ENCODE data around the gene MLH3. TPM values are rescaled to one million over a fixed set of nuclear protein-coding genes. Genes with fewer than 3 reads are reported as not detected.
A peak's percentile ranks its signal among the peaks of the same experiment; 100 is the strongest.

The MLH3 gene
- total and polyA plus RNA-seq, 2 experiments from 2014 or later: 10.8 to 12.3 TPM

- Histone ChIP-seq H3K27me3 (replicated peaks; ENCODE audit: insufficient read depth) (no peaks in the 10 kb centered on the region), H3F3A (ENCODE audit: insufficient read depth) (peaks cover 3% of the 10 kb centered on the region; the same call in 1 of the 2 replicates), H3K4me1 (ENCODE audit: insufficient read depth) (no peaks in the 10 kb centered on the region), H3K79me2 (ENCODE audit: insufficient read depth) (no peaks in the 10 kb centered on the region), H2AFZ (no peak overlapping the region), H3K4me3 (no peak overlapping the region), H3K9me2 (ENCODE audit: insufficient read depth) (no peaks in the 10 kb centered on the region), H4K20me1 (ENCODE audit: insufficient read depth) (no peaks in the 10 kb centered on the region), H3K27ac (no peak overlapping the region), H3K9ac (no peak overlapping the region), H3K36me3 (ENCODE audit: low read depth) (peaks cover 47% of the 10 kb centered on the region), H3K4me2 (ENCODE audit: unreplicated experiment) (no peak overlapping the region), H3K9me3 (ENCODE audit: low read depth) (no peaks in the 10 kb centered on the region)
- TF ChIP-seq EZH2phosphoT487 (IDR thresholded peaks at IDR 0.05; ENCODE audit: insufficient read depth, low read depth) (no peak), EZH2 (IDR thresholded peaks at IDR 0.05; ENCODE audit: insufficient read depth, poor library complexity, severe bottlenecking) (no peak)
- 98 to 99% methylated on average over 4 of the region's 4 CpGs for WGBS, 2 experiments (ENCODE audit: low coverage in 1 of 2, low lambda C conversion rate in 2 of 2, missing lambda C conversion rate in 2 of 2)
- DNase-seq: no peak
- in situ Hi-C loops (cut with MboI): loop anchor here (10.0 kb wide), 1 partner anchor 181 kb away; no protein-coding TSS in a partner anchor
Observed at GRCh38 chr14:75095690-75096089, 44.4 kb upstream of the MLH3 start.

- peaks cover 5% of the 10 kb centered on the region; the same call in 1 of the 2 replicates for H3F3A ChIP-seq (ENCODE audit: insufficient read depth)
- H3K27me3 ChIP-seq (replicated peaks; ENCODE audit: insufficient read depth): no peaks in the 10 kb centered on the region
- WGBS, 2 experiments (ENCODE audit: low coverage in 1 of 2, low lambda C conversion rate in 2 of 2, missing lambda C conversion rate in 2 of 2): 88 to 90% methylated on average over 3 of the region's 3 CpGs
- no peak overlapping the region for H3K9ac ChIP-seq
- no peaks in the 10 kb centered on the region for H4K20me1 ChIP-seq (ENCODE audit: insufficient read depth)
- DNase-seq: peak; percentile 4
- no peak overlapping the region for H3K4me3 ChIP-seq
- in situ Hi-C loops (cut with MboI): loop anchor here (10.0 kb wide), 1 partner anchor 180 kb away; no protein-coding TSS in a partner anchor
- no peaks in the 10 kb centered on the region for H3K9me2 ChIP-seq (ENCODE audit: insufficient read depth)
- H3K4me1 ChIP-seq (ENCODE audit: insufficient read depth): no peaks in the 10 kb centered on the region
- no peaks in the 10 kb centered on the region for H3K79me2 ChIP-seq (ENCODE audit: insufficient read depth)
- no peak overlapping the region for H3K4me2 ChIP-seq (ENCODE audit: unreplicated experiment)
- TF ChIP-seq EZH2phosphoT487 (IDR thresholded peaks at IDR 0.05; ENCODE audit: insufficient read depth, low read depth) (no peak), EZH2 (IDR thresholded peaks at IDR 0.05; ENCODE audit: insufficient read depth, poor library complexity, severe bottlenecking) (no peak)
- no peaks in the 10 kb centered on the region for H3K9me3 ChIP-seq (ENCODE audit: low read depth)
- no peak overlapping the region for H3K27ac ChIP-seq
- H2AFZ ChIP-seq: no peak overlapping the region
- peaks cover 46% of the 10 kb centered on the region for H3K36me3 ChIP-seq (ENCODE audit: low read depth)
Observed at GRCh38 chr14:75094896-75095295, 43.6 kb upstream of the MLH3 start.

GRCh38 chr14:75092698-75093097 lies 41.4 kb upstream of the MLH3 start:
- Histone ChIP-seq H3K4me2 (ENCODE audit: unreplicated experiment) (no peak overlapping the region), H3K4me1 (ENCODE audit: insufficient read depth) (no peaks in the 10 kb centered on the region), H3K27me3 (replicated peaks; ENCODE audit: insufficient read depth) (no peaks in the 10 kb centered on the region), H3K27ac (no peak overlapping the region), H3K9me2 (ENCODE audit: insufficient read depth) (no peaks in the 10 kb centered on the region), H3K4me3 (no peak overlapping the region), H3K79me2 (ENCODE audit: insufficient read depth) (no peaks in the 10 kb centered on the region), H4K20me1 (ENCODE audit: insufficient read depth) (no peaks in the 10 kb centered on the region), H3F3A (ENCODE audit: insufficient read depth) (peaks cover 5% of the 10 kb centered on the region; the same call in 1 of the 2 replicates), H3K9ac (no peak overlapping the region), H3K9me3 (ENCODE audit: low read depth) (no peaks in the 10 kb centered on the region), H2AFZ (no peak overlapping the region), H3K36me3 (ENCODE audit: low read depth) (peaks cover 45% of the 10 kb centered on the region)
- WGBS, 2 experiments (ENCODE audit: low coverage in 1 of 2, low lambda C conversion rate in 2 of 2, missing lambda C conversion rate in 2 of 2): 96 to 98% methylated on average over 2 of the region's 2 CpGs
- in situ Hi-C loops (cut with MboI): loop anchor here (10.0 kb wide), 1 partner anchor 178 kb away; no protein-coding TSS in a partner anchor
- no peak for DNase-seq
- no peak for TF ChIP-seq EZH2 (IDR thresholded peaks at IDR 0.05; ENCODE audit: insufficient read depth, poor library complexity, severe bottlenecking)

GRCh38 chr14:75091251-75091650 lies 40.0 kb upstream of the MLH3 start:
- H4K20me1 ChIP-seq (ENCODE audit: insufficient read depth): no peaks in the 10 kb centered on the region
- H3K27ac ChIP-seq: no peak overlapping the region
- no peak overlapping the region for H3K9ac ChIP-seq
- no peak for DNase-seq
- in situ Hi-C loops (cut with MboI): loop anchor here (10.0 kb wide), 1 partner anchor 176 kb away; no protein-coding TSS in a partner anchor
- no peaks in the 10 kb centered on the region for H3K9me3 ChIP-seq (ENCODE audit: low read depth)
- peaks cover 5% of the 10 kb centered on the region; the same call in 1 of the 2 replicates for H3F3A ChIP-seq (ENCODE audit: insufficient read depth)
- no peak overlapping the region for H3K4me3 ChIP-seq
- no peaks in the 10 kb centered on the region for H3K79me2 ChIP-seq (ENCODE audit: insufficient read depth)
- WGBS, 2 experiments (ENCODE audit: low coverage in 1 of 2, low lambda C conversion rate in 2 of 2, missing lambda C conversion rate in 2 of 2): 91 to 97% methylated on average over 5 to 8 of the region's 8 CpGs
- H3K4me2 ChIP-seq (ENCODE audit: unreplicated experiment): no peak overlapping the region
- TF ChIP-seq EZH2phosphoT487 (IDR thresholded peaks at IDR 0.05; ENCODE audit: insufficient read depth, low read depth) (no peak), EZH2 (IDR thresholded peaks at IDR 0.05; ENCODE audit: insufficient read depth, poor library complexity, severe bottlenecking) (no peak)
- H2AFZ ChIP-seq: no peak overlapping the region
- no peaks in the 10 kb centered on the region for H3K9me2 ChIP-seq (ENCODE audit: insufficient read depth)
- H3K27me3 ChIP-seq (replicated peaks; ENCODE audit: insufficient read depth): no peaks in the 10 kb centered on the region
- peaks cover 58% of the 10 kb centered on the region for H3K36me3 ChIP-seq (ENCODE audit: low read depth)
- H3K4me1 ChIP-seq (ENCODE audit: insufficient read depth): no peaks in the 10 kb centered on the region
